Nephron (organoid): ENCODE measurements around the gene WNK2.
A peak's percentile ranks its signal among the peaks of the same experiment; 100 is the strongest.

Experiments
- H3K27ac Mint-ChIP-seq, 3 experiments: 2 replicates each; pipeline ENCODE4 v1.8.0; 2020; ENCODE audit warnings: mixed read lengths in 3 of 3, mild to moderate bottlenecking in 2 of 3, moderate library complexity in 1 of 3
- H3K27me3 Mint-ChIP-seq: 2 replicates; pipeline ENCODE4 v1.8.0; 2021; ENCODE audit warnings: low read depth, mild to moderate bottlenecking, moderate library complexity, mixed read lengths
- H3K36me3 Mint-ChIP-seq: 2 replicates; pipeline ENCODE4 v1.8.0; 2020; ENCODE audit warnings: low read depth, mixed read lengths
- H3K4me1 Mint-ChIP-seq: 2 replicates; pipeline ENCODE4 v1.8.0; 2020; ENCODE audit warnings: mixed read lengths
- H3K4me3 Mint-ChIP-seq, 3 experiments: 2 replicates each; pipeline ENCODE4 v1.8.0; 2020; ENCODE audit warnings: mild to moderate bottlenecking in 3 of 3, mixed read lengths in 3 of 3, moderate library complexity in 2 of 3
- H3K9me3 Mint-ChIP-seq: 2 replicates; pipeline ENCODE4 v1.8.0; 2020; ENCODE audit warnings: mixed read lengths
- TF ChIP-seq, protein P1 (sequence below), 3 experiments: fragments of 200-600 bp; sonication (generic); IDR thresholded peaks; one replicate each; pipeline ENCODE4 v1.5.0; 2021; ENCODE audit warnings: antibody characterized with exemption in 3 of 3; ENCODE audit not compliant: unreplicated experiment in 3 of 3

Gene WNK2

GRCh38 chr9:93180938-93181337, 3.0 kb upstream of the WNK2 start:
- Mint-ChIP-seq H3K27me3 (peaks cover 50% of the 10 kb centered on the region), H3K4me3 (no peak overlapping the region), H3K27ac (no peak overlapping the region), H3K4me1 (peaks cover 8% of the 10 kb centered on the region), H3K36me3 (no peaks in the 10 kb centered on the region), H3K9me3 (no peaks in the 10 kb centered on the region)
- TF ChIP-seq, protein P1, sequence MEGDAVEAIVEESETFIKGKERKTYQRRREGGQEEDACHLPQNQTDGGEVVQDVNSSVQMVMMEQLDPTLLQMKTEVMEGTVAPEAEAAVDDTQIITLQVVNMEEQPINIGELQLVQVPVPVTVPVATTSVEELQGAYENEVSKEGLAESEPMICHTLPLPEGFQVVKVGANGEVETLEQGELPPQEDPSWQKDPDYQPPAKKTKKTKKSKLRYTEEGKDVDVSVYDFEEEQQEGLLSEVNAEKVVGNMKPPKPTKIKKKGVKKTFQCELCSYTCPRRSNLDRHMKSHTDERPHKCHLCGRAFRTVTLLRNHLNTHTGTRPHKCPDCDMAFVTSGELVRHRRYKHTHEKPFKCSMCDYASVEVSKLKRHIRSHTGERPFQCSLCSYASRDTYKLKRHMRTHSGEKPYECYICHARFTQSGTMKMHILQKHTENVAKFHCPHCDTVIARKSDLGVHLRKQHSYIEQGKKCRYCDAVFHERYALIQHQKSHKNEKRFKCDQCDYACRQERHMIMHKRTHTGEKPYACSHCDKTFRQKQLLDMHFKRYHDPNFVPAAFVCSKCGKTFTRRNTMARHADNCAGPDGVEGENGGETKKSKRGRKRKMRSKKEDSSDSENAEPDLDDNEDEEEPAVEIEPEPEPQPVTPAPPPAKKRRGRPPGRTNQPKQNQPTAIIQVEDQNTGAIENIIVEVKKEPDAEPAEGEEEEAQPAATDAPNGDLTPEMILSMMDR (IDR thresholded peaks at IDR 0.05; ENCODE audit: unreplicated experiment in 3 of 3): no peak

- H3K9me3 Mint-ChIP-seq: no peaks in the 10 kb centered on the region
- H3K4me3 Mint-ChIP-seq: peak overlapping the region; percentile 15 to 81 (median 41)
- TF ChIP-seq, protein P1 (IDR thresholded peaks at IDR 0.05; ENCODE audit: unreplicated experiment in 3 of 3): no peak
- no peak overlapping the region for H3K27ac Mint-ChIP-seq
- no peaks in the 10 kb centered on the region for H3K36me3 Mint-ChIP-seq
- peaks cover 50% of the 10 kb centered on the region for H3K27me3 Mint-ChIP-seq
- H3K4me1 Mint-ChIP-seq: peaks cover 17% of the 10 kb centered on the region
These were observed 2.1 kb upstream of the WNK2 start for GRCh38 chr9:93181672-93182435.

- no peaks in the 10 kb centered on the region for H3K36me3 Mint-ChIP-seq
- H3K4me3 Mint-ChIP-seq: peak overlapping the region; percentile 78 to 85 (median 81)
- no peak overlapping the region for H3K27ac Mint-ChIP-seq
- H3K4me1 Mint-ChIP-seq: peaks cover 25% of the 10 kb centered on the region
- peaks cover 53% of the 10 kb centered on the region for H3K27me3 Mint-ChIP-seq
- H3K9me3 Mint-ChIP-seq: no peaks in the 10 kb centered on the region
- TF ChIP-seq, protein P1 (IDR thresholded peaks at IDR 0.05; ENCODE audit: unreplicated experiment in 3 of 3): no peak
These were observed 1.4 kb upstream of the WNK2 start for GRCh38 chr9:93182572-93182971.

- no peaks in the 10 kb centered on the region for H3K36me3 Mint-ChIP-seq
- H3K4me1 Mint-ChIP-seq: peaks cover 28% of the 10 kb centered on the region
- TF ChIP-seq, protein P1 (IDR thresholded peaks at IDR 0.05; ENCODE audit: unreplicated experiment in 3 of 3): no peak
- peaks cover 54% of the 10 kb centered on the region for H3K27me3 Mint-ChIP-seq
- H3K4me3 Mint-ChIP-seq: peak overlapping the region; percentile 78 to 85 (median 81)
- H3K27ac Mint-ChIP-seq: peak overlapping the region in 2 of 3 experiments; percentile 46 to 54
- no peaks in the 10 kb centered on the region for H3K9me3 Mint-ChIP-seq
These were observed 742 bp upstream of the WNK2 start for GRCh38 chr9:93183131-93183662.

DNA sequence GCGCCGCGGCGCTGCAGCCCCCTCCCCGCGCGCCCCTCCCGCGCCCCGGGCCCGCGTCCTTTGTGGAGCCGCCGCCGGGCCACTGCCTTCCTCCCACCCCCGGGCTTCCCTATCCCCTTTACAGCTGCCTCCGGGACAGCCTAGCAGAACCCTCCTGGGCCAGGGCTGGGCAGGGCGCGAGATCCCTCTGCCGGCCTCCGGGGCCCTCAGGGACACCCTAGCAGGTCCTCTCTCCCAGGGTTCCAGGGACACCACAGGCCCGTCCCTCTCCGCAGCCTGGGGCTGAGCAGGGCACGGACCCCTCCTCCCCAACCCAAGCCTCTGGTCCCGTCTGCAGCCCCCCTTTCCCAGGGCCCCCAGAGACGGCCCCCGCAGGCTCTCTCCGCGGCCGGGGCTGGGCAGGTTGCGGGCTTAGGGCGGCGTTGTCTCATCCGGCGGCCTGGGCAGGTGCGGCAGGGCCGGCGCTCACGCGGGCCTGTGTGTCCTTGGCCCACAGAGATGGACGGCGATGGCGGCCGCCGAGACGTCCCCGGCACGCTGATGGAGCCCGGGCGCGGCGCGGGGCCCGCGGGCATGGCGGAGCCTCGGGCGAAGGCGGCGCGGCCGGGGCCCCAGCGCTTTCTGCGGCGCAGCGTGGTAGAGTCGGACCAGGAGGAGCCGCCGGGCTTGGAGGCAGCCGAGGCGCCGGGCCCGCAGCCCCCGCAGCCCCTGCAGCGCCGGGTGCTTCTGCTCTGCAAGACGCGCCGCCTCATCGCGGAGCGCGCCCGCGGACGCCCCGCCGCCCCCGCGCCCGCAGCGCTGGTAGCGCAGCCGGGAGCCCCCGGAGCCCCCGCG, 710 bp downstream of the WNK2 start:
- peaks cover 28% of the 10 kb centered on the region for H3K4me1 Mint-ChIP-seq
- H3K27ac Mint-ChIP-seq: no peak overlapping the region
- H3K9me3 Mint-ChIP-seq: no peaks in the 10 kb centered on the region
- H3K4me3 Mint-ChIP-seq: peak overlapping the region; percentile 51 to 77 (median 69)
- TF ChIP-seq, protein P1 (IDR thresholded peaks at IDR 0.05; ENCODE audit: unreplicated experiment in 3 of 3): no peak
- H3K27me3 Mint-ChIP-seq: peaks cover 47% of the 10 kb centered on the region
- H3K36me3 Mint-ChIP-seq: no peaks in the 10 kb centered on the region
